HG02870 (cell line): Measurements from ENCODE around the gene PMM2.
"Not testable (repeated sequence)": the region's sequence is repeated elsewhere in the genome, so short reads cannot be mapped to it uniquely, and the experiment has no call there.

Source experiments
- ATAC-seq: cut with Tn5 transposase; IDR thresholded peaks from one replicate; pipeline ENCODE4 v1.9.1; 2021; ENCODE audit warnings: mild to moderate bottlenecking, moderate library complexity; ENCODE audit not compliant: unreplicated experiment

PMM2 gene

GRCh38 chr16:8866118-8866883 lies 68.7 kb downstream of the PMM2 start:
- no peak for ATAC-seq

GRCh38 chr16:8866884-8867215 lies 69.2 kb downstream of the PMM2 start:
- ATAC-seq = no peak

- ATAC-seq = no peak
Measured at GRCh38 chr16:8867216-8867931, 69.7 kb downstream of the PMM2 start.

- no peak for ATAC-seq
Measured at GRCh38 chr16:8867932-8868415, 70.3 kb downstream of the PMM2 start.

GRCh38 chr16:8868416-8869211 lies 71.0 kb downstream of the PMM2 start, which contains the start of gene CARHSP1:
TSS of gene CARHSP1 (minus strand) at chr16:8869006. CDS start at chr16:8859328, 9,678 bp downstream.
- ATAC-seq = peak; percentile 69

GRCh38 chr16:8869212-8869987 lies 71.8 kb downstream of the PMM2 start:
- no peak for ATAC-seq

GRCh38 chr16:8869988-8870241 lies 72.3 kb downstream of the PMM2 start:
- not testable (repeated sequence) for ATAC-seq

GRCh38 chr16:8872071-8872470 lies 74.4 kb downstream of the PMM2 start:
- no peak for ATAC-seq

GRCh38 chr16:8872967-8873865 lies 75.6 kb downstream of the PMM2 start:
- ATAC-seq = no peak

- ATAC-seq = not testable (repeated sequence)
Measured at GRCh38 chr16:8873866-8874195, 76.2 kb downstream of the PMM2 start.

GRCh38 chr16:8874388-8874787 lies 76.7 kb downstream of the PMM2 start:
- ATAC-seq = no peak

GRCh38 chr16:8875317-8875716 lies 77.7 kb downstream of the PMM2 start:
- not testable (repeated sequence) for ATAC-seq

- no peak for ATAC-seq
Measured at GRCh38 chr16:8877894-8878522, 80.4 kb downstream of the PMM2 start.

GRCh38 chr16:8878523-8878911 lies 80.9 kb downstream of the PMM2 start:
- ATAC-seq = no peak

- no peak for ATAC-seq
Measured at GRCh38 chr16:8880839-8881510, 83.3 kb downstream of the PMM2 start.

- no peak for ATAC-seq
Measured at GRCh38 chr16:8882041-8882617, 84.5 kb downstream of the PMM2 start, which contains the start of gene LITAFD. TSS of gene LITAFD (plus strand) at chr16:8882351. CDS start at chr16:8884356, 2,005 bp downstream.

GRCh38 chr16:8882725-8883377 lies 85.2 kb downstream of the PMM2 start:
- no peak for ATAC-seq
